ENCODE measurements around the gene WDR26.
"Not testable (repeated sequence)": the region's sequence is repeated elsewhere in the genome, so short reads cannot be mapped to it uniquely, and the experiment has no call there.

The WDR26 gene

DNA sequence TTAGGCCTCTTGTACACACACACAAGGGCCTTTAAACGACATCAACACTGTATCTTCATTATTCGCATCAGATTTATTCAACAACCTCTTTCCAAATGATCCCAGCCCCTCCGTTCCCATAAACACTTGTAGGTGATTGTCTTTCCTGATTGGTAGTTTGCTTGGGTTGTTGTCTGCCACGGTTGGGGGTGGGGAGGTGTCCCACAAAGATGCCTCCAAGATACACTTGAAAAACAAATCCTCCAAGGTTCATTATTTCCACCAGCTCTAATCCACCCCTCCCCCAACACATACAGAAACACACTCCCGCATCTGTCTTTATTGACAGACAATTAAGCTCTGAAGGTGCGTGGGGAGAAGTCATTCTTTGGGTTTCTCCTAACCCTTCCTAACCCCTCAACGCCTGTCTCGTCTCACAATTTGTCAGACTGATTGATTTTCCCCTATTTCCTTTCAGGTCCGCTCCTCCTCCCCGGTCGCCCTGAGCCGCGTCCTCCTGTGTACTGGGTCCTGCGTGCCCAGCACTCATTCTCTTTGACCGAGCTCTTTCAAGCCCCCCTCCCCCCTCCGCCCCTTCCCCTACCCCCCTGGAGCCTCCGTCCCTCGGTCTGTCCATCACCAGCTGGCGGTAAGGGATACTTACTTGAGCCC is 1.4 kb downstream of the WDR26 start:
- TF ChIP-seq, protein P1, sequence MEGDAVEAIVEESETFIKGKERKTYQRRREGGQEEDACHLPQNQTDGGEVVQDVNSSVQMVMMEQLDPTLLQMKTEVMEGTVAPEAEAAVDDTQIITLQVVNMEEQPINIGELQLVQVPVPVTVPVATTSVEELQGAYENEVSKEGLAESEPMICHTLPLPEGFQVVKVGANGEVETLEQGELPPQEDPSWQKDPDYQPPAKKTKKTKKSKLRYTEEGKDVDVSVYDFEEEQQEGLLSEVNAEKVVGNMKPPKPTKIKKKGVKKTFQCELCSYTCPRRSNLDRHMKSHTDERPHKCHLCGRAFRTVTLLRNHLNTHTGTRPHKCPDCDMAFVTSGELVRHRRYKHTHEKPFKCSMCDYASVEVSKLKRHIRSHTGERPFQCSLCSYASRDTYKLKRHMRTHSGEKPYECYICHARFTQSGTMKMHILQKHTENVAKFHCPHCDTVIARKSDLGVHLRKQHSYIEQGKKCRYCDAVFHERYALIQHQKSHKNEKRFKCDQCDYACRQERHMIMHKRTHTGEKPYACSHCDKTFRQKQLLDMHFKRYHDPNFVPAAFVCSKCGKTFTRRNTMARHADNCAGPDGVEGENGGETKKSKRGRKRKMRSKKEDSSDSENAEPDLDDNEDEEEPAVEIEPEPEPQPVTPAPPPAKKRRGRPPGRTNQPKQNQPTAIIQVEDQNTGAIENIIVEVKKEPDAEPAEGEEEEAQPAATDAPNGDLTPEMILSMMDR (IDR thresholded peaks at IDR 0.05; ENCODE audit: low read depth, low read length), result no peak
- DNase-seq (ENCODE audit: extremely low read depth, low read depth), result no peak

DNA sequence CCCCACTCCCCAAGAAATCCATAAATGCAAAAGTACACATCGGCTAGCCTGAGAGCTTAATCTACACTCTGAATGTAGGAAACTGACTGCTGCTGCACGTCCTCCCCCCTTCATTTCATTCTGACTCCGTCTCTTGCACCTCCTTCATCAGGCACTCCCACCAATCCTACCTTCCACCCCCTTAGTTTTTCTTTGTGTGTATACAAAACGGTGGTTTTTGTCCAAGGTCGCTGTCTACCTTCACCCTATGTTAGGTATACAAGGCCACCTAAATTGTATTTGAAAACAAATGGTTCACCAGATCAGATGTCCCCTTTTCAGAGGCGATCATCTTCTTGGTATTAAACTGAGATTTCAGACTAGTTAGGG is 1.9 kb downstream of the WDR26 start:
- DNase-seq (ENCODE audit: extremely low read depth, low read depth), result no peak

DNA sequence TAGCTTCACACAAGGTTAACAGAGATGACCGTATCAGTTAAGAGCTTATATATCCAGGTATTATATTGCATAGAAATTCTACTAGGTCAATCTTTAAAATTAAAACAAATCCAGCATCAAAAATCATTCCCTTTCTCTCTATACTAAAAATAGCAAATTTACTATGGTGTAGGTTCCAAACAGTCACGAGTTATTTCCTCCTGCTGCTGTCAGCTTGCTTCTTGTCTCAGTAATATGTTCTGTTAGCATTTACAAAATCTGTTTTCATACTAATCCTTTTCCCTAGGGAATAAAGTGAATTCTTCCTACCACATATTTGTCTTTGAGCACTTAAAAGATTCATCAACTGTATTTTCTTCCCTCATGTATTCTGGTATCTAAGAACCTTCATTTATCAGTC is 2.5 kb downstream of the WDR26 start:
- DNase-seq (ENCODE audit: extremely low read depth, low read depth), result no peak
- TF ChIP-seq, protein P1 (IDR thresholded peaks at IDR 0.05; ENCODE audit: low read depth, low read length), result no peak

More for the DNA sequence above, 1.9 kb downstream of the WDR26 start:
- TF ChIP-seq, protein P1 (IDR thresholded peaks at IDR 0.05; ENCODE audit: low read depth, low read length), result no peak

DNA sequence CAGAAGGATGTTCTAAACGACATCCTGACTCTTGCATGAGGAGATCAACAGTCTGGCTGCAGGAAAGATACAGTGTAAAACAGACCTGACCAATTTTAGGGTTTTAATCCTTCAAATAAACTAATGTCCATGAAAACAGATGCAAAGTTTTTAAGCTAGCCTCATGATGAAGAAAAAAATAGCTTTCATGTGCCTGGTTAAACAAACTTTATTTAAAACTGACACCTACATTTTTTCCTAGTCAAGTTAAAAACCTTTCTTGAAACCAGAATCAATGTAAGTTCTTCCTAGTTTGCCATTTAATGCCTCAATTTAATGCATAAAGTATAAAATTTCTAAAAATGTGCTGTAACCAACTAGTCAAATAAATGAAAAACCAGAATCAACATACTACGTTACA is 2.9 kb downstream of the WDR26 start:
- TF ChIP-seq, protein P1 (IDR thresholded peaks at IDR 0.05; ENCODE audit: low read depth, low read length), result no peak
- no peak for DNase-seq (ENCODE audit: extremely low read depth, low read depth)

DNA sequence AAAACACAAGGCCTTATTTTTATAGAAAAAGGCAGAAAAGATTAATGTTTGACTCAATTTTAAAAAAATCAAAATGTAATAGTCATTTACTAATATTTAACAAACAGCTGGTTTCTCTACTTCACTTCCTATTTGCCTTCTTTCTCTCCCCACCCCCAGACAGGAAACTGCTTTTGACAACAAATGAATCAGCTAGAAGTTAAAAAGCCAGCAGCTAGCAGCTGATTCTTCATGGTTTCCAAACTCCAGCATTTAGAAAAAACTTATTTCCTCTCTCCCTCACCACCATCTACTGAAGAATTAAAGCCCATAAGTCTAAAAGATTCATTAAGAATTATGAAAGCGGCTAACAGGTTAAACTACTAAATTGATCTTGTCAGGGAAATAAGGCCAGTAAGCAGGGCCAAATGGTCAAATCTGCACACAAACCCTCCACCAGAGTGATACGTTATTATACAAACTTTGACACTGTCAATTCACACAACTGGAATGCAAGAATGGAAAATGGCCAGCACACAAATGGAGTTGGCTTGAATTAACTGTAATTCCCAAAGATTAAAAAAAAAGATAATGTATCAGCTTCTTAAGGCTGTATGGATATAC is 4.0 kb downstream of the WDR26 start:
- TF ChIP-seq, protein P1 (IDR thresholded peaks at IDR 0.05; ENCODE audit: low read depth, low read length), result no peak
- no peak for DNase-seq (ENCODE audit: extremely low read depth, low read depth)

DNA sequence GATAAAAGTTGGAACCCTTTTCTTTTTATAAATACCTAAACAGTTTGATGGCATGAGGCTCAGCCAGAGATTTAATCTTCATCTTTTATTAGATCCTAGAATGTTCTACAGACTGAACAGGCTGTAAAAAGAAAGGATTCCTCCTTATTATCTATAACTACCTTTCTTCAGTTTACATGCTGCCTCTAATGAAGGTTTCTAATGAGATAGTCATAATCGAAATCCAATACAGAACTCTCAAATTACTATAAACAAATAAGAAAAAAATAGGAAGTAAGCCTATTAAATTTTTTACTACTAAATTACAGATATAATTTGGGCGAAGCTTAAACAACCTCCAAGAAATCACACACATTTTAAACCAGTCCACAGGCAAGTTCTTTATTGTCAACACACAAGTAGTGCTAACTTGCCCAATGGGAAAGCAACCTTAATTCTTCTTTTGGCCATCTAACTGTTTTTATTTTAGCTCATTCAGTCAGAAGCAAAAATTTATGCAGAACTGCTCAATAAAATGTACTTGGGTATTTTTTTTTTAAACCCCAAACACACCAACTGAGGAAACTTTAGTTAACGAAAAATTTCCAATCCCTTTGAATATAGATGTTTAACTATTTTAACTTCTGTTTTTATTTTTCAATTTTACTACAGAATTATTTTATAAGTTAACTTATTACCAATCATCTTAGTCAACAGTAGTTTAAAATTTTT is 4.8 kb downstream of the WDR26 start:
- TF ChIP-seq, protein P1 (IDR thresholded peaks at IDR 0.05; ENCODE audit: low read depth, low read length), result no peak
- DNase-seq (ENCODE audit: extremely low read depth, low read depth), result no peak

DNA sequence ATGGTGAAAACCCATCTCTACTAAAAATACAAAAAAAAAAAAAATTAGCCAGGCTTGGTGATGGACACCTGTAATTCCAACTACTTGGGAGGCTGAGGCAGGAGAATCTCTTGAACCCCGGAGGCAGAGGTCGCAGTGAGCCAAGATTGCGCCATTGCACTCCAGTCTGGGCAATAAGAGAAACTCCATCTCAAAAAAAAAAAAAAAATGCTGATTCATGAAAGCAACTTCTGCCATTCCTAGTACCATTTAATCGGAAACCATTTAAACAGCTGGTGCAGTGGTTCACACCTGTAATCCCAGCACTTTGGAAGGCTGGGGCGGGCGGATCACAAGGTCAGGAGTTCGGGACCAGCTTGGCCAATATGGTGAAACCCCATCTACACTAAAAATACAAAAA is 5.9 kb downstream of the WDR26 start:
- DNase-seq (ENCODE audit: extremely low read depth, low read depth), result not testable (repeated sequence)

Measured in AG09319 (cell line).